Tibial nerve (tissue), 4 donors: Measurements from ENCODE around the gene KIF21B.

Source experiments
- EP300 ChIP-seq, 2 donors: sonication (generic); formaldehyde crosslinking; IDR thresholded peaks; one replicate each; pipeline ENCODE4 v1.6.1; 2017; ENCODE audit warnings: antibody characterized with exemption in 2 of 2, mild to moderate bottlenecking in 1 of 2
- POLR2A ChIP-seq, 2 donors: fragments of 450-650 bp; IDR thresholded peaks; one replicate each; pipeline ENCODE4 v1.6.1; 2017; ENCODE audit warnings: antibody characterized with exemption in 2 of 2, mild to moderate bottlenecking in 2 of 2, moderate library complexity in 2 of 2
- TF ChIP-seq, protein P1 (sequence below), 5 experiments: fragments of 200-600 bp in 3 of 5; fragments of 450-650 bp in 2 of 5; sonication (generic) in 3 of 5; IDR thresholded peaks; one replicate each; pipeline ENCODE4 v1.5.1; 2016 to 2019; ENCODE audit warnings: antibody characterized with exemption in 5 of 5, mild to moderate bottlenecking in 3 of 5, moderate library complexity in 2 of 5

DNA sequence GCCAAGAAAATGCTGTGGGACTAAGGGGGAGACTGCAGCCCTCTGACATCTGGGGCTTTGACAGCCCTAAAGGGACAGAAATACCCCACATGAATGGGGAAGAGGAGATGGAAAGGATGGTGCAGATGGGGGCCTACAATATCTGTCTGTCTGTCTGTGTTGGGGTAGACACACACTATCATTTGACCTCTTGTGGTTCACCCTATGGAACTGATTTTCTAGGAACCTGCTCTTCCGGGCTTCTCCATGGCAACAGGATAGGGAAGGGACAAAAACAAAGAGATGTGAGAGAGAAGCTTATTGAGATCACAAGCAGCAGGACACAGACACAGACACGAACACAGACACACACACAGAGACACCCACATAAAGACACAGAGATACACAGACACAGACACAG lies 17.1 kb downstream of the KIF21B start:
- TF ChIP-seq, protein P1, sequence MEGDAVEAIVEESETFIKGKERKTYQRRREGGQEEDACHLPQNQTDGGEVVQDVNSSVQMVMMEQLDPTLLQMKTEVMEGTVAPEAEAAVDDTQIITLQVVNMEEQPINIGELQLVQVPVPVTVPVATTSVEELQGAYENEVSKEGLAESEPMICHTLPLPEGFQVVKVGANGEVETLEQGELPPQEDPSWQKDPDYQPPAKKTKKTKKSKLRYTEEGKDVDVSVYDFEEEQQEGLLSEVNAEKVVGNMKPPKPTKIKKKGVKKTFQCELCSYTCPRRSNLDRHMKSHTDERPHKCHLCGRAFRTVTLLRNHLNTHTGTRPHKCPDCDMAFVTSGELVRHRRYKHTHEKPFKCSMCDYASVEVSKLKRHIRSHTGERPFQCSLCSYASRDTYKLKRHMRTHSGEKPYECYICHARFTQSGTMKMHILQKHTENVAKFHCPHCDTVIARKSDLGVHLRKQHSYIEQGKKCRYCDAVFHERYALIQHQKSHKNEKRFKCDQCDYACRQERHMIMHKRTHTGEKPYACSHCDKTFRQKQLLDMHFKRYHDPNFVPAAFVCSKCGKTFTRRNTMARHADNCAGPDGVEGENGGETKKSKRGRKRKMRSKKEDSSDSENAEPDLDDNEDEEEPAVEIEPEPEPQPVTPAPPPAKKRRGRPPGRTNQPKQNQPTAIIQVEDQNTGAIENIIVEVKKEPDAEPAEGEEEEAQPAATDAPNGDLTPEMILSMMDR (IDR thresholded peaks at IDR 0.05), result no peak
- TF ChIP-seq POLR2A (IDR thresholded peaks at IDR 0.05) (no peak), EP300 (IDR thresholded peaks at IDR 0.05) (no peak)
